Tibial artery (tissue), 4 donors: Measurements from ENCODE around the gene MSI2.
"Not testable (repeated sequence)": the region's sequence is repeated elsewhere in the genome, so short reads cannot be mapped to it uniquely, and the experiment has no call there.

Source experiments
- DNase-seq, 2 donors: peaks; one replicate each; pipeline ENCODE4 v3.0.0-alpha.2; 2019
- H3K27ac ChIP-seq, 2 donors: fragments of 200-600 bp; sonication (generic) in 1 of 2; 1 replicate in 1 of 2; 2 replicates in 1 of 2; pipeline ENCODE4 v1.5.1; 2018 to 2019; ENCODE audit warnings: mild to moderate bottlenecking in 1 of 2
- H3K27me3 ChIP-seq, 2 donors: fragments of 200-600 bp; sonication (generic) in 1 of 2; one replicate each; pipeline versions ENCODE4 v1.5.1 to v1.6.0; 2016 to 2019
- H3K36me3 ChIP-seq, 3 donors: fragments of 200-600 bp; sonication (generic) in 2 of 3; one replicate each; pipeline ENCODE4 v1.5.1; 2016 to 2019; ENCODE audit warnings: mild to moderate bottlenecking in 2 of 3
- H3K4me1 ChIP-seq, 4 donors: fragments of 200-600 bp; sonication (generic) in 2 of 4; 1 replicate in 3 of 4; 2 replicates in 1 of 4; pipeline ENCODE4 v1.5.1; 2016 to 2019
- H3K4me3 ChIP-seq, 2 donors: fragments of 200-600 bp; sonication (generic) in 1 of 2; 1 replicate in 1 of 2; 2 replicates in 1 of 2; pipeline ENCODE4 v1.5.1; 2018 to 2019; ENCODE audit warnings: mild to moderate bottlenecking in 2 of 2
- H3K9me3 ChIP-seq, 3 donors: fragments of 200-600 bp; sonication (generic) in 1 of 3; one replicate each; pipeline ENCODE4 v1.5.1; 2016 to 2019
- intact Hi-C: fragments of 100-400 bp; cut with DNase I; formaldehyde crosslinking; loops from one replicate; pipeline ENCODE4 v1.15.0; 2023; ENCODE audit warnings: low total_unique reads
- TF ChIP-seq, protein P1 (sequence below), 2 experiments: fragments of 200-600 bp in 1 of 2; fragments of 450-650 bp in 1 of 2; IDR thresholded peaks; one replicate each; pipeline ENCODE4 v1.5.1; 2017 to 2019; ENCODE audit warnings: antibody characterized with exemption in 2 of 2, mild to moderate bottlenecking in 1 of 2, moderate library complexity in 1 of 2

MSI2 gene

DNA sequence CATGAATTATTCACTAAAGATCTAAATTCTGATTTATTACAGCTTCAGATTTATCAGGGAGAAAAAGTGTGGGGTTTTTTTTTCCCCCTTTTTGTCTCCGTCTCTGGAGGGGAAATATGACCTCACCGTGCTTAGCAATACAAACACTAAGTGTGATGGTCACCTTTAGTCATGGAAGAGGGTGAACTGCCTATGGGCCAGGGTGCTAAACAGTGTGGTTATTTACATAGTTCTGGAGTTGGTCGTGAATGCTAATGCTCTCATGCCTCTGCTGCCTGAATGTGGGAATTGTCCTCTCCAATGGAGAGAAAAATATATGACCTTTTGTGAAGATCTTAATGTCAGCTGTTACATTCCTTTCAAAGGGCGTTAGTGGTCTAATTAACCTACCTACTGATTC lies 44.8 kb upstream of the MSI2 start:
- intact Hi-C loops = no loop called here
- TF ChIP-seq, protein P1, sequence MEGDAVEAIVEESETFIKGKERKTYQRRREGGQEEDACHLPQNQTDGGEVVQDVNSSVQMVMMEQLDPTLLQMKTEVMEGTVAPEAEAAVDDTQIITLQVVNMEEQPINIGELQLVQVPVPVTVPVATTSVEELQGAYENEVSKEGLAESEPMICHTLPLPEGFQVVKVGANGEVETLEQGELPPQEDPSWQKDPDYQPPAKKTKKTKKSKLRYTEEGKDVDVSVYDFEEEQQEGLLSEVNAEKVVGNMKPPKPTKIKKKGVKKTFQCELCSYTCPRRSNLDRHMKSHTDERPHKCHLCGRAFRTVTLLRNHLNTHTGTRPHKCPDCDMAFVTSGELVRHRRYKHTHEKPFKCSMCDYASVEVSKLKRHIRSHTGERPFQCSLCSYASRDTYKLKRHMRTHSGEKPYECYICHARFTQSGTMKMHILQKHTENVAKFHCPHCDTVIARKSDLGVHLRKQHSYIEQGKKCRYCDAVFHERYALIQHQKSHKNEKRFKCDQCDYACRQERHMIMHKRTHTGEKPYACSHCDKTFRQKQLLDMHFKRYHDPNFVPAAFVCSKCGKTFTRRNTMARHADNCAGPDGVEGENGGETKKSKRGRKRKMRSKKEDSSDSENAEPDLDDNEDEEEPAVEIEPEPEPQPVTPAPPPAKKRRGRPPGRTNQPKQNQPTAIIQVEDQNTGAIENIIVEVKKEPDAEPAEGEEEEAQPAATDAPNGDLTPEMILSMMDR (IDR thresholded peaks at IDR 0.05) = no peak
- Histone ChIP-seq H3K36me3 (no peaks in the 10 kb centered on the region), H3K27me3 (no peaks in the 10 kb centered on the region), H3K4me1 (no peaks in the 10 kb centered on the region), H3K9me3 (no peaks in the 10 kb centered on the region), H3K27ac (no peak overlapping the region), H3K4me3 (no peak overlapping the region)
- no peak for DNase-seq

DNA sequence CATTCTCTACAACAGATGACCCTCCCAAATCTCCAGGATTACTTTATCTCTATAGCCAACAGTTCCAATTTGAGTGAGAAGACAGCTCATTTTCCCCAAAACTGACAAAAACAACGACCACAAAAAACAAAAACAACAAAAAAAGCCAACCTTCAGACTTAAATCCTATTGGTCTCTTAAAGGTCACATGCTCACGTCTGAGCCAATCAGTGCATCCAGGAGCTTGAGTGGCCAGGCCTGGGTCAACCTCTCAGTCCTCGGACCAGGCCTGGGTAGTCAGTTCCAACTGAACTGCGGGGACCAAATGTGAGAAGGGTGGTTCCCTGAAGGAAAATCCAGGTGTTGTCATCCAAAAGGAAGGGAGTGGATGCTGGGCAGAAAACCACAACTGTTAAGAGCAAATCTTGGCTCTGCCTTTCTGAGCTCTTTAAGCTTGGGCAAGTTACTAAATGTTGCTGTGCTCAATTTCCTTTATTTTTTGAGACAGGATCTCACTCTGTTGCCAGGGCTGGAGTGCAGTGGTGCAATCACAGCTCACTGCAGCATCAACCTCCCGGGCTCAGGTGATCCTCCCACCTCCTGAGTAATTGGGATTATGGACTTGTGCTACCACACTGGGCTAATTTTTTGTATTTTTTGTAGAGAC lies 43.0 kb upstream of the MSI2 start:
- intact Hi-C loops = no loop called here
- H3K9me3 ChIP-seq = no peaks in the 10 kb centered on the region
- H3K27ac ChIP-seq = no peak overlapping the region
- H3K4me3 ChIP-seq = no peak overlapping the region
- H3K27me3 ChIP-seq = no peaks in the 10 kb centered on the region
- TF ChIP-seq, protein P1 (IDR thresholded peaks at IDR 0.05) = no peak
- no peaks in the 10 kb centered on the region for H3K4me1 ChIP-seq
- no peaks in the 10 kb centered on the region for H3K36me3 ChIP-seq
- DNase-seq = no peak

DNA sequence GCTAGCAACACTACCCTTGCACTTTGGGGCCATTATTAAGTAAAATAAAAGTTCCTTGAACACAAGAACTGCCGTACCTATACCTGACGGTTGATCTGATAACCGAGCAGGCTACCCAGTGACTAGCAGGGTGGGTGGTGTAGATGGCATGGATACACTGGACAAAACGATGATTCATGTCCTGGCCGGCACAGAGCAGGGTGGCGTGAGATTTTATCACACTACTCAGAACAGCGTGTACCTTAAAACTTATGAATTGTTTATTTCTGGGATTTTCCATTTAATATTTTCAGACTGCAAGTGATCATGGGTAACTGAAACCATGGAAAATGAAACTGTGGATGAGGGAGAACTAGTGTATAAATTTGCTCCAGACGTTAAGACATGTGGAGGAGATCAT lies 41.0 kb upstream of the MSI2 start:
- Histone ChIP-seq H3K27me3 (no peaks in the 10 kb centered on the region), H3K9me3 (no peaks in the 10 kb centered on the region), H3K4me3 (no peak overlapping the region), H3K4me1 (no peaks in the 10 kb centered on the region), H3K27ac (no peak overlapping the region), H3K36me3 (no peaks in the 10 kb centered on the region)
- peak; percentile 23 to 69 for DNase-seq
- TF ChIP-seq, protein P1 (IDR thresholded peaks at IDR 0.05) = no peak
- intact Hi-C loops = no loop called here

DNA sequence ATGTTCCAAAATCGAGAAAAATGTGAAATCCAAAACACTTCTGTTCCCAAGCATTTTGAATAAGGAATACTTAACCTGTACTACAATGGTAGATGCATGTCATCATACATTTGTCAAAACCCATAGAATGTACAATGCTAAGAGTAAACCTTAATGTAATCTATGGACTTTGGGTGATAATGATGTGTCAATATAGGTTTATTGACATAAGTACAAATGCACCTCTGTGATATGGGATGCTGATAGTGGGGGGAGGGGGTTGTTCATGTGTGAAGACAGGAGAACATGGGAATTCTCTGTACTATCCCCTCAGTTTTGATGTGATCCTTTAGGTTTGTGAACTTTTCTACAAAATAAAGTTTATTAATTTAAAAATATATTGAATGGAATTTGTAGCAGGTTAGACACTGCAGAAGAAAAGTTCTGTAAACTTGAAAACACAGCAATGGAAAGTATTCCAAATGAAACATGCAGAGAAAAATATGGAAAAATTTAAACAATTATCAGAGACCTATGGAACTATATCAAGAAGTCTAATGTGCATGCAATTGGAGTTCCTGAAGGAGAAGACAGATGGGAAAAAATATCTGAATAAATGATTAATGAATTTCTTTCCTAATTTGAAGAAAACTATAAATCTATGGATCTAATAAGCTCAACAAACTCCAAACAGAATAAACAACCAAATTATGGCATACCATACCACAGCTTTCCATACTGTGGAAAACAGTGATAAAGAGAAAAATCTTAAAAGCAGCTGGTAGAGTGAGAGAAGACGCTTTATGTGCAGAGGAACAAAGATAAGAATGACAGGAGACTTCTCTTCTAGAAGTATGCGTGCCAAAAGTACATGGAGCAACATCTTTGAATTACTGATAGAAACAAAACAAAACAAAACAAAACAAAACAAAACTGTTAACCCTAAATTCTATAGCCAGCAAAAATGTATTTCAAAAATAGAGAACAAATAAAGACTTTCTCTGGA lies 34.7 kb upstream of the MSI2 start:
- peaks cover 0 to 9% (median 0%) of the 10 kb centered on the region in 3 donors for H3K9me3 ChIP-seq
- no peaks in the 10 kb centered on the region for H3K27me3 ChIP-seq
- TF ChIP-seq, protein P1 (IDR thresholded peaks at IDR 0.05) = no peak
- no peak for DNase-seq
- H3K4me1 ChIP-seq = no peaks in the 10 kb centered on the region
- intact Hi-C loops = no loop called here
- no peak overlapping the region for H3K4me3 ChIP-seq
- no peak overlapping the region for H3K27ac ChIP-seq
- no peaks in the 10 kb centered on the region for H3K36me3 ChIP-seq

DNA sequence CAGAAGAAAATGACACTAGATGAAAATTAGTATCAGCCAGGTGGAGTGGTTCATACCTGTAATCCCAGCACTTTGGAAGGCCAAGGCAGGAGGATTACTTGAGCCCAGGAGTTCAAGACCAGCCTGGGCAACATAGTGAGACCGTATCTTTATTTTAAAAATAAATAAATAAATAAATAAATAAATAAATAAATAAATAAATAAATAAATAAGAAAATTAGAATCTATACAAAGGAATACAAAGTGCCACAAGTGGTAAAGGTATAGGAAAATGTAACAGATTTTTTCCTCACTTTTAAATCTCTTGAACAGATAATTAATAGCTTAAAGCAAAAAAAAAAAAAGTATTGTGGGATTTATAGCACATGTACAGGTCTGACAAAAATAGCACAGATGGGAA lies 33.9 kb upstream of the MSI2 start:
- intact Hi-C loops, DNase-seq, H3K4me1 ChIP-seq, H3K9me3 ChIP-seq, H3K4me3 ChIP-seq, H3K36me3 ChIP-seq, H3K27ac ChIP-seq, H3K27me3 ChIP-seq: not testable (repeated sequence)

DNA sequence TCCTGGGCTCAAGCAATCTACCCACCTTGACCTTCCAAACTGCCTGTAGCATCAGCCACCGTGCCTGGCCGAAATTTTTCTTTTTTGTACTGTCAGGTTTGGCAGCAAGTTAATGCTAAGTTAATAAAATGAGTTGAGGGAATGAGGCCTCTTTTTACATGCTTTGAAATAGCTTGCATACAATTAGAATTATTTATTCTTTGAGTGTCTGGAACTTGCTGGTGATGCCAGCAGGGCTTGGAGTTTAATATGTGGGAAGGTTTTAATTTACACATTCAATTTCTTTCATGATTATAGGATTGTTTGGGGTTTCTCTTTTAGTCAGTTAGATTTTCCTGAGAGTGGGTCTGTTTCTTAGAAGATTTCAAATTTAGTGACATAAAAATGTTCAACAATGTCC lies 31.2 kb upstream of the MSI2 start:
- no peaks in the 10 kb centered on the region for H3K4me1 ChIP-seq
- DNase-seq = no peak
- intact Hi-C loops = no loop called here
- TF ChIP-seq, protein P1 (IDR thresholded peaks at IDR 0.05) = no peak
- no peaks in the 10 kb centered on the region for H3K36me3 ChIP-seq
- no peak overlapping the region for H3K4me3 ChIP-seq
- H3K27ac ChIP-seq = no peak overlapping the region
- peaks cover 0 to 2% of the 10 kb centered on the region in 2 donors for H3K27me3 ChIP-seq
- H3K9me3 ChIP-seq = peaks cover 0 to 9% (median 0%) of the 10 kb centered on the region in 3 donors
